ENCODE measurements around the gene JADE2. TPM values are rescaled to one million over a fixed set of nuclear protein-coding genes. Genes with fewer than 3 reads are reported as not detected.

Gene JADE2
- total RNA-seq, 1 donor from 2014 or later = 26.3 TPM

DNA sequence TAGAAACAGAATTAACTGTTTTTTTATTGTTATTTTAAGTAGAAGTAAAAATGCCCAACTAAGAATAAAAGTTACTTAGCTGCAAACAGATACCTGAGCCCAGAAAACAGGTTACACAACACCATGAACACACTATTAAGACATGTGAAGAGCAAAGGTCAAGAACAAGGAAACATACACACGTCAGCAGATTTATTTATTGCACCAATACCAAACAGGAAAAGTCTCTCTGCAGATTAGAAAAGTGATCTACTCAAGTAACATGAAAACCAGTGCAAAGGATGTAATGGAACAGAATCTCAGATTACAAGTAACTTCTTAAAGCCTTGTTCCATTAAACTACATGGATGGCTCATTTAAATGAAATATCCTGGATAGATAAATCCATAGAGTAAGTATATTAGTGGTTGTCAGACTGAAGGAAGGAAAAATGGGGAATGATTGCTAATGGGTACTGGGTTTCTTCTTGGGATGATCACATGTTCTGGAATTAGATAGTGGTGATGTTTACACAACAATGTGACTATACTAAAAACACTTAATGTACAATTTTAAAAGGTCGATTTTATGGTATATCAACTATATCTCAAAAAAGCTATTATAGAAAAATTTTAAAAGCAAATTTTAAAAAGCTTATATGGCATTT is 101.0 kb downstream of the JADE2 start:
- Histone ChIP-seq H3K4me3 (no peak overlapping the region), H3K4me1 (peaks cover 35% of the 10 kb centered on the region), H3K36me3 (peaks cover 28% of the 10 kb centered on the region), H3K9me3 (replicated peaks) (no peaks in the 10 kb centered on the region), H3K27ac (replicated peaks) (peak overlapping the region; percentile 22), H3K27me3 (ENCODE audit: low read depth) (no peaks in the 10 kb centered on the region)
- DNase-seq = no peak
- intact Hi-C loops (cut with micrococcal nuclease) = no loop called here
- TF ChIP-seq, protein P1, sequence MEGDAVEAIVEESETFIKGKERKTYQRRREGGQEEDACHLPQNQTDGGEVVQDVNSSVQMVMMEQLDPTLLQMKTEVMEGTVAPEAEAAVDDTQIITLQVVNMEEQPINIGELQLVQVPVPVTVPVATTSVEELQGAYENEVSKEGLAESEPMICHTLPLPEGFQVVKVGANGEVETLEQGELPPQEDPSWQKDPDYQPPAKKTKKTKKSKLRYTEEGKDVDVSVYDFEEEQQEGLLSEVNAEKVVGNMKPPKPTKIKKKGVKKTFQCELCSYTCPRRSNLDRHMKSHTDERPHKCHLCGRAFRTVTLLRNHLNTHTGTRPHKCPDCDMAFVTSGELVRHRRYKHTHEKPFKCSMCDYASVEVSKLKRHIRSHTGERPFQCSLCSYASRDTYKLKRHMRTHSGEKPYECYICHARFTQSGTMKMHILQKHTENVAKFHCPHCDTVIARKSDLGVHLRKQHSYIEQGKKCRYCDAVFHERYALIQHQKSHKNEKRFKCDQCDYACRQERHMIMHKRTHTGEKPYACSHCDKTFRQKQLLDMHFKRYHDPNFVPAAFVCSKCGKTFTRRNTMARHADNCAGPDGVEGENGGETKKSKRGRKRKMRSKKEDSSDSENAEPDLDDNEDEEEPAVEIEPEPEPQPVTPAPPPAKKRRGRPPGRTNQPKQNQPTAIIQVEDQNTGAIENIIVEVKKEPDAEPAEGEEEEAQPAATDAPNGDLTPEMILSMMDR (IDR thresholded peaks at IDR 0.05; ENCODE audit: borderline replicate concordance) = no peak

Other genes with a start within 250 kb of the JADE2 start
- 5.9 TPM for gene CDKL3, start 158.5 kb upstream of the JADE2 start, total RNA-seq
- gene UBE2B, start 154.1 kb upstream of the JADE2 start, total RNA-seq = 246 TPM
- gene CDKN2AIPNL, start 113.8 kb upstream of the JADE2 start, total RNA-seq = 39.6 TPM
- gene SAR1B, start 107.2 kb downstream of the JADE2 start, total RNA-seq = 93.5 TPM
- gene SEC24A, start 123.1 kb downstream of the JADE2 start, total RNA-seq = 7.5 TPM
- gene CAMLG, start 212.9 kb downstream of the JADE2 start, total RNA-seq = 20.2 TPM
- 24.4 TPM for gene DDX46, start 233.1 kb downstream of the JADE2 start, total RNA-seq